Measurements from ENCODE around the gene HOXD3. TPM values are rescaled to one million over a fixed set of nuclear protein-coding genes. Genes with fewer than 3 reads are reported as not detected.

The HOXD3 gene
- total RNA-seq, 5 donors from 2014 or later (not counting 1 experiment from before 2014, with no cell fraction given), result 0.44 TPM; not detected in 4

DNA sequence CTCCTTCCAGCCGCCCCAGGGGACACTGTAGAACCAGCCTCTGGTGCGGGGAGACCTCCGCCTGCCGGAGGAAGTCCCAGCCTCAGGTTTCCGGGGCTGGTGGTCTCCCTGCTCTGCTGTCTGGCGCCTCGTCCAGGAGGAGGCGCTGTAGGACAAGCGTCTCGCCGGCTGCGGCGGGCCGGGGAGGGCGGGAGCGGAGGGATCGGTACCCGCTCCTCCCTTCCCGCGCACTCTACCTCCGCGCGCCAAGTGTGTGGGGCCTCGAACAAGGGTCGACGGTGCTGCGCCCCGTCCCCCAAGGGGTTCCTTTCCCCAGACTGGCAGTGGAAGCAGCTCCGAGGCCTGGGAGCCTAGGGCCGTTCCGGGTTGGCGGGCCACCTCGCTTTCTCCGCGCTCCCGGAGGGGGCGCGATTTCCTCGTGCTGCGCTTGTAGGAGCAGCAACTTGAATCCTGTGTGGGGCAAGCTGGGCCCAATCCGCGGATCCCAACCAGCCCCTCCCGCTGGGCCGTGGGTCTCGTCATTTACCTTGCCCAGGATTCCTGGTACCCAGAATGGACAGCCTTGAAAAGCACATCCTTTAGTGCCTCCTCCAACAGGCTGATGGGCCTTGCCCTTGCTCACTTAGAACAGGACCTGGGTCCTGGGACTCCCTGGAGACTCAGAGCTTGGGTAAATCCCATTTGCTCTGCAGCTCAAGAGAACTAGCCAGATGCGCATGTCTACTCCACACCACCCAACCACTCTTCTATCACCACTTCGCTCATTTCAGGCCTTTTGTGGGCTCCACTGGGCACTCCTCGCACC, 16.4 kb upstream of the HOXD3 start:
- H3K9me3 Mint-ChIP-seq, result peaks cover 0 to 9% (median 4%) of the 10 kb centered on the region in 3 donors
- H3K27me3 Mint-ChIP-seq, result peaks cover 78 to 92% of the 10 kb centered on the region in 2 donors
- ChIA-PET POLR2A (interaction anchor here in 1 of 2 donors (0.6 kb wide), 1 partner anchor 314 kb away, joined by 7 read pairs; no protein-coding TSS in a partner anchor), CTCF (interaction anchor here (0.5 to 3.7 kb wide), 41 partner anchors 8 to 1626 kb away, joined by 3 to 31 read pairs (median 5); no protein-coding TSS in a partner anchor)
- H3K4me1 ChIP-seq (ENCODE audit: control insufficient read depth in 1 of 2, extremely low read depth in 1 of 2, insufficient read depth in 2 of 2, low read length in 2 of 2), result peaks cover 5 to 36% of the 10 kb centered on the region in 2 experiments
- H3K27ac Mint-ChIP-seq, result no peak overlapping the region
- ATAC-seq (replicated peaks in 1 of 4), result peak; percentile 76 to 94 (median 79)
- H3K36me3 ChIP-seq (ENCODE audit: control insufficient read depth in 2 of 2, extremely low read depth in 1 of 2, insufficient read depth in 1 of 2, low read length in 1 of 2), result no peaks in the 10 kb centered on the region
- H3K4me1 Mint-ChIP-seq, result peaks cover 25 to 35% (median 33%) of the 10 kb centered on the region in 3 donors
- 8% methylated on average over 47 of the region's 48 CpGs for WGBS (ENCODE audit: insufficient coverage)
- peaks cover 38 to 80% of the 10 kb centered on the region in 2 experiments for H3K27me3 ChIP-seq (replicated peaks in 1 of 2; ENCODE audit: control insufficient read depth in 2 of 2, extremely low read depth in 1 of 2, insufficient read depth in 2 of 2, low read length in 1 of 2)
- peak; percentile 17 to 80 (median 57) for DNase-seq
- H3K27ac ChIP-seq (ENCODE audit: low read length), result no peak overlapping the region
- H3K36me3 Mint-ChIP-seq, result no peaks in the 10 kb centered on the region
- H3K9me3 ChIP-seq, result peaks cover 6% of the 10 kb centered on the region
- peak overlapping the region in 2 of 3 donors; percentile 29 to 60 for H3K4me3 Mint-ChIP-seq
- H3K4me3 ChIP-seq (ENCODE audit: control insufficient read depth in 1 of 2, extremely low read depth in 1 of 2, low read length in 1 of 2), result peak overlapping the region; percentile 14 to 42

DNA sequence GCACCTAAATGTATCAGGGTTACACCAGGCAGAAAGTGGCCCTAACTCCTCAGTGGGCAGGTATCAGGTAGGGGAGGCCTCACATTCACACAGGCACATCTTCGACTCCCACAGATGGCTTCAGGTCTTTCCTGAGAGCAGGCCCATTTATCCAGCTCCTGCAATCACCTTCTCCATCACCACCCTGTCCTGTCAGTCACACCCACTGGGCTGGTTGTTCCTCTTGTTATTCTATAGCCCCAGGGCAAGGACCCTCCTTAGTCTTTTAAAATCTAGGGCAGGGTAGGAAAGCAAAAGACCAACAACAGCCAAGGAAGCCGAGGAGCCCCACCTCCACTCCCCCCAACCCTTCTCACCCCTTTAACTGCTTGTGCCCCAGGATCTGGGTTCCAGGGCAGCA, 14.8 kb upstream of the HOXD3 start:
- Histone ChIP-seq H3K9me3 (peaks cover 6% of the 10 kb centered on the region), H3K36me3 (ENCODE audit: control insufficient read depth in 2 of 2, extremely low read depth in 1 of 2, insufficient read depth in 1 of 2, low read length in 1 of 2) (no peaks in the 10 kb centered on the region), H3K27ac (ENCODE audit: low read length) (no peak overlapping the region), H3K27me3 (replicated peaks in 1 of 2; ENCODE audit: control insufficient read depth in 2 of 2, extremely low read depth in 1 of 2, insufficient read depth in 2 of 2, low read length in 1 of 2) (peaks cover 38 to 74% of the 10 kb centered on the region in 2 experiments), H3K4me1 (ENCODE audit: control insufficient read depth in 1 of 2, extremely low read depth in 1 of 2, insufficient read depth in 2 of 2, low read length in 2 of 2) (peaks cover 0 to 22% of the 10 kb centered on the region in 2 experiments), H3K4me3 (ENCODE audit: control insufficient read depth in 1 of 2, extremely low read depth in 1 of 2, low read length in 1 of 2) (no peak overlapping the region)
- Mint-ChIP-seq H3K27me3 (peaks cover 84 to 96% of the 10 kb centered on the region in 2 donors), H3K27ac (no peak overlapping the region), H3K4me3 (no peak overlapping the region), H3K36me3 (no peaks in the 10 kb centered on the region), H3K9me3 (peaks cover 0 to 9% (median 4%) of the 10 kb centered on the region in 3 donors), H3K4me1 (peaks cover 20 to 27% (median 24%) of the 10 kb centered on the region in 3 donors)
- POLR2A ChIA-PET, result no interaction called here
- ATAC-seq (replicated peaks in 1 of 4), result no peak
- CTCF ChIA-PET, result no interaction called here
- no peak for DNase-seq
- no CpG with 5 or more reads among the region's 2 CpGs for WGBS (ENCODE audit: insufficient coverage)

DNA sequence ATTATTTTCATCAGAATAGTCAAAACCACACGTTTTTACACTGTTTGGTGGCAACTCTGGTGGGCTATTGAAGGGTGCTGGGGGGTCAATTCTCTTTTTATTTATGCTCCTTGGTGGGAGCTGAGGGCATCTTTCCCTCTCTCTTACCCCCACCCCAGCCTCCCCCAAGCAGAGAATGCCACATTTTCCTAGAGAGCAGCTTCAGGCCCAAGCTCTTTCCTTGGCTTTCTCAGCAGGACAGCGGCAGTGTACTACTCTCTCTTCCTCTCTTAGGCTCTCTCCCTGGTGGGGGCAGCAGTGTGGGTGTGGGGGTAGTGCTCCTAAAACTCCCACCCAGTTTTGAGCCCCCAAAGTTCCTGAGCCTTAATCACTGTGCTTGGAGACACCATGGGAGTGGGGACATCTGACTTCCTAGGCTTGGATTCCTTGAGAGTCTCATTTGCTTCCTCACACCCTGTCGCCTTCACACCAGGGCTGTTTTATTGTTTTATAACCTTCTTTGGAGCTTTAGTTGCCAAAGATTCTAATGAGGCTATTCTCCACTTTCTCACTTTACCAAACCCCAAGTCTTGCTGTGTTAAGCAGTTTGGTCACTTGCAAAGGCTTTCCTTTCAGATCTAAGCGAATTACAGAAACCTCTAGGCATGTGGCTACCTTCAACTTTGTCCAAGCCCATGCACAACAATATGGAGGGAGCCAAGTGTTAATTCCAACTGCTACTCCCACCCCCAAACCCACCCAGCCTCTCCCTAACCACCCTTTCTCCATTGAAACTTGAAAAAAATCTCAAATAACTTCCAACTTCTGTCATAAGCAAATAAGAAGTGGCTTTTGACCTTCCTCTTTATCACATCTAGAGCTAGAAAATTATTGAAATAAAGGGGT, 11.8 kb upstream of the HOXD3 start:
- DNase-seq (no peak), ATAC-seq (replicated peaks in 1 of 4) (no peak)
- CTCF ChIA-PET, result interaction anchor here (0.6 to 2.1 kb wide), 3 partner anchors 14 to 506 kb away, joined by 4 to 6 read pairs (median 6); no protein-coding TSS in a partner anchor
- 55% methylated on average over 1 of the region's 4 CpGs for WGBS (ENCODE audit: insufficient coverage)
- Histone ChIP-seq H3K4me3 (ENCODE audit: control insufficient read depth in 1 of 2, extremely low read depth in 1 of 2, low read length in 1 of 2) (no peak overlapping the region), H3K27ac (ENCODE audit: low read length) (no peak overlapping the region), H3K36me3 (ENCODE audit: control insufficient read depth in 2 of 2, extremely low read depth in 1 of 2, insufficient read depth in 1 of 2, low read length in 1 of 2) (no peaks in the 10 kb centered on the region), H3K27me3 (replicated peaks in 1 of 2; ENCODE audit: control insufficient read depth in 2 of 2, extremely low read depth in 1 of 2, insufficient read depth in 2 of 2, low read length in 1 of 2) (peaks cover 23 to 78% of the 10 kb centered on the region in 2 experiments), H3K4me1 (ENCODE audit: control insufficient read depth in 1 of 2, extremely low read depth in 1 of 2, insufficient read depth in 2 of 2, low read length in 2 of 2) (peaks cover 0 to 11% of the 10 kb centered on the region in 2 experiments), H3K9me3 (no peaks in the 10 kb centered on the region)
- Mint-ChIP-seq H3K4me1 (peaks cover 10 to 18% (median 11%) of the 10 kb centered on the region in 3 donors), H3K9me3 (no peaks in the 10 kb centered on the region), H3K27me3 (peaks cover 86 to 95% of the 10 kb centered on the region in 2 donors), H3K4me3 (no peak overlapping the region), H3K36me3 (no peaks in the 10 kb centered on the region), H3K27ac (no peak overlapping the region)
- POLR2A ChIA-PET, result no interaction called here

DNA sequence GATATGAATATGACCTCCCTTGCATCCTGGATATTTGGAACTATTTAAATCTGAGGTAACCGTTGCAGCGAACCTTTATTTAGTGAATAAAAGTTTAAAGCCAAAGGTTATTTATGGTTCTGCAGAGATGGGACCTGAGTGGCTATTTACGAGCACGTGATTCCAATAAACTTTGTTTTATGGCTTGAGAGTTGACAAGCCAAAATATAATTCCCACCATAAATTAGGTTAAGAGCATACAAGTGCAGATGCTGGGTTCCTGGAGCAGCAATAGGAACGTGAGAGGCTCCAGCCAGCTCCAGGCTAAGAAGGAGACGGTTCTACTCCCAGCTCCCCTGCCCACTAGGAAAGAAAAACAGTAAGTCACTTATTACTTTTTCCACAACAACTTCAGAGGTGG, 11.0 kb upstream of the HOXD3 start:
- Histone ChIP-seq H3K9me3 (no peaks in the 10 kb centered on the region), H3K4me1 (ENCODE audit: control insufficient read depth in 1 of 2, extremely low read depth in 1 of 2, insufficient read depth in 2 of 2, low read length in 2 of 2) (peaks cover 0 to 4% of the 10 kb centered on the region in 2 experiments), H3K27me3 (replicated peaks in 1 of 2; ENCODE audit: control insufficient read depth in 2 of 2, extremely low read depth in 1 of 2, insufficient read depth in 2 of 2, low read length in 1 of 2) (peaks cover 19 to 78% of the 10 kb centered on the region in 2 experiments), H3K36me3 (ENCODE audit: control insufficient read depth in 2 of 2, extremely low read depth in 1 of 2, insufficient read depth in 1 of 2, low read length in 1 of 2) (no peaks in the 10 kb centered on the region), H3K4me3 (ENCODE audit: control insufficient read depth in 1 of 2, extremely low read depth in 1 of 2, low read length in 1 of 2) (no peak overlapping the region), H3K27ac (ENCODE audit: low read length) (no peak overlapping the region)
- DNase-seq (no peak), ATAC-seq (replicated peaks in 1 of 4) (no peak)
- peaks cover 6 to 15% (median 12%) of the 10 kb centered on the region in 3 donors for H3K4me1 Mint-ChIP-seq
- WGBS (ENCODE audit: insufficient coverage), result 0% methylated on average over 2 of the region's 6 CpGs
- no peak overlapping the region for H3K27ac Mint-ChIP-seq
- peaks cover 89 to 98% of the 10 kb centered on the region in 2 donors for H3K27me3 Mint-ChIP-seq
- no peaks in the 10 kb centered on the region for H3K9me3 Mint-ChIP-seq
- ChIA-PET POLR2A (no interaction called here), CTCF (no interaction called here)
- H3K36me3 Mint-ChIP-seq, result no peaks in the 10 kb centered on the region
- H3K4me3 Mint-ChIP-seq, result no peak overlapping the region

DNA sequence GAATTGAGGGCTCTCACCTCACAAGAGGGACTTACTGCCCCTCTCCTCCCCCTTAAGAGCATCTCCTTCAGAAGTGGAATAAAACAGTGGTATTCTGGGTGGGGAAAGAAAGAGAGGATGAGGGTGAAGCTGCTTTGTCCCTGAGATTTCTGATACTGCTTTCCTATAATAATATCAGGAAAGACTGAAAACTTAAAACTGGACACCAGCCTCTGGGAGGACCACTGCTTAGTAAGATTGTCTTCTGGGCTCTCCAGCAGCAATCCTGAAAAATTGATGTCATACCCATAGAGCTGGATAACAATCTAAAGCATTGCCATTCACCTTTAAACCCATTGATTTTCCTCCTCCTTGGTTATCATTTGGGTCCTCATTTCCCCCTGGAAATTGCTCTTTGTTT, 10.5 kb upstream of the HOXD3 start:
- POLR2A ChIA-PET, result no interaction called here
- CTCF ChIA-PET, result interaction anchor here in 1 of 2 donors (0.6 kb wide), 1 partner anchor 9 kb away, joined by 3 read pairs; no protein-coding TSS in a partner anchor

More for the DNA sequence above, 10.5 kb upstream of the HOXD3 start:
- Mint-ChIP-seq H3K4me1 (peaks cover 4 to 12% (median 7%) of the 10 kb centered on the region in 3 donors), H3K27ac (peak overlapping the region in 1 of 2 donors; percentile 36), H3K36me3 (no peaks in the 10 kb centered on the region), H3K9me3 (no peaks in the 10 kb centered on the region), H3K4me3 (no peak overlapping the region), H3K27me3 (peaks cover 88 to 98% of the 10 kb centered on the region in 2 donors)
- no peak for DNase-seq
- Histone ChIP-seq H3K27me3 (replicated peaks in 1 of 2; ENCODE audit: control insufficient read depth in 2 of 2, extremely low read depth in 1 of 2, insufficient read depth in 2 of 2, low read length in 1 of 2) (peaks cover 21 to 81% of the 10 kb centered on the region in 2 experiments), H3K27ac (ENCODE audit: low read length) (no peak overlapping the region), H3K36me3 (ENCODE audit: control insufficient read depth in 2 of 2, extremely low read depth in 1 of 2, insufficient read depth in 1 of 2, low read length in 1 of 2) (no peaks in the 10 kb centered on the region), H3K9me3 (no peaks in the 10 kb centered on the region), H3K4me3 (ENCODE audit: control insufficient read depth in 1 of 2, extremely low read depth in 1 of 2, low read length in 1 of 2) (no peak overlapping the region), H3K4me1 (ENCODE audit: control insufficient read depth in 1 of 2, extremely low read depth in 1 of 2, insufficient read depth in 2 of 2, low read length in 2 of 2) (peaks cover 0 to 3% of the 10 kb centered on the region in 2 experiments)
- no peak for ATAC-seq (replicated peaks in 1 of 4)
